T-helper 2 cell (primary cell): Measurements from ENCODE around the gene TUG1.

ENCODE experiments used
- DNase-seq, 5 experiments: peaks; one replicate each; pipeline versions ENCODE4 v3.0.0 to v3.0.0-alpha.2; 2012 to 2022

The TUG1 gene

DNA sequence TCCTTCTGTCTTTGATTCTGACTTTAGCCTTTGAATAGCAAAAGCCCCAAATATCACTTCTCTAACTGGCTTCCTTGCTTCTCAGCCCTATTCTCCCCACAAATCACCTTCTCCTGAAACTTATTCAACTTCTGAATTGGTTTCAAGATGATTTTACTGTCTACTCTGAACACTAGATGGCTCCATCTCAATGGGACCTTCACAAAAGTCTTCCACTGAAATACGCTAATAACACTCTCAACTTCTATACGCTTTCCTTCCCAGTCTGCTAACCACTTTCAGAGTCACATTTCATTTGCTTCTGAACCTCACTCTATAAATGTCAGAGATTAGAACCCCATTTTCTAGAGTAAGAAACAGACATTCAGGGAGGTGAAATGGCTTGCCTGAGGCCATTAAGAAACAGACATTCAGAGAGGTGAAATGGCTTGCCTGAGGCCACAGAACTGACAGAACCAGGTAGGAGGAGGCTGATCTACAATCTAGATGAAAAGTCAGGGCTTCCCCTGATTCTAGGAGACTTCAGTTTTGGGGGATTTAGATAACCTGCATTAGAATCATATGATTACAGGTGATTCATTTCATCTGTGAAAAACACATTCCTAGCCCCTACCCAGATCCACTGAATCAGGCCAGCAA lies 21.1 kb upstream of the TUG1 start:
- DNase-seq, result peak in 1 of 5 experiments; percentile 60

DNA sequence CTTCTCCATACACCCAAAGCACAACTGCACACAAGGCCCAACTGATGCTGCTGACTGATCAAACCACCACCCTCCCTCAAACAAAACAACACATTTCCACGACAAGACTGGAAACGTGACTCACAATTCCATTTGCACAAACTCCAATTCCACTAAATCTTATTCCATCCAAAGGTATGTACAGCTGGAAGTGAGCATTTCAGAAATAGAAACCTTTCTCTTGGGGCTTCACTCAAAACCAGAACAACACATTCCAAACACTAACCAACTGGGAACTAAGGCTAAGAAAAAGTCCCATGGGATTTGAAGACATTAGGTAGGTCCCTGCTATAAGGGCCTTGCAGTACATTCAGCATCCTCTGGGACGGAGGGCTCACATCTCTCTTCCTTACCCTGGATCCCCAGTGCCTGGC lies 20.1 kb upstream of the TUG1 start:
- no peak for DNase-seq

DNA sequence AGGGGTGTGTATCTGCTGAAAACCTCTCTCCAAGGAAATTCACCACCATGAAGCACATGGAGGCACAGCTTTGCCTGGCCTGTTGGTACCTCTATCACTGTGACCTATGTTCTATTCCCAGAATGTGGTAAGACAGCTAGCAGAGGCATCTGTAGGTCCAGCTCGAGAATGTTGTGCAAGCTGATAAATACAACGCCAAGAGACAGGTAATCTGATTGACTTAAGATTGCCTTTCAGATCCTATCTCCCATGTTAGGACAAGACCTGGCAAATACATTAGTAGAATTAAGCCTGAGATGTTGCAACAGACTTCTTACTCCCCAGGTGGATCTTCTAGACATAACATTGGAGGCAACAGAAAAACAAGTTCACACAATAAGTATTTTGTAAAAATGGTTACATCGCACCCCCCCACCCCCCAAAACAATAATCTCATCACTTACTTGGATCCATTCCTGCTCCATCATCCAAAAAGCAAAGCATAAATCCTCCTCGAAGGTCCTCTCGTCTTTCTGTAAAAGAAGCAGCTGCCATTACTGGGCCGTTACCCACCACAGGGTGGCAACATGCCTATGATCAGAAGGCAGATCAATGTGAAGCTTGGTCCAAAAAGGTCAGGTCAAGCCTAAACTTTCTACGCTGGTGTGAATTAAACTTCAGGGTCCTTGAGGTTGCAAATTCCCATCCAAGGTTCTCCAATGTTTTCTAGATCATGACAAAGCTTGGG lies 19.0 kb upstream of the TUG1 start:
- no peak for DNase-seq

DNA sequence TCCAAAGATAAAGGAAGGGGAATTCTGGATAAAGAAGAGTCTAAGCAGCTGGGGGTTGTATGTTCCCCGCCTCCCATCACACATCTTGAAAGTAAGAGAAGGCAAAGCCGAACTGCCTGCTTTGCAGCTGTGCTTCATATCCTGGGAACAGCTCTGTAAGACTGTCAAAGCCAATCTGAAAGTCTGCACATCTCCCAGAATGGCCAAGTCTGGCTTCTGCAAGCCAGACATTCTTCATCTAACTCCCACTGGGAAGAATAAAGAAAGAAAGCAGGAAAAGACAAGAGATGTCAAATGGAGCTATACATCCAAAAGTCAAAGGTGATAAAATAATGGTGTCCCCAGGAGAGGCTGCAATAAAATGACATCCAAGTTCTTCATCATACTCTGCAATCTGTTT lies 15.9 kb upstream of the TUG1 start:
- no peak for DNase-seq

DNA sequence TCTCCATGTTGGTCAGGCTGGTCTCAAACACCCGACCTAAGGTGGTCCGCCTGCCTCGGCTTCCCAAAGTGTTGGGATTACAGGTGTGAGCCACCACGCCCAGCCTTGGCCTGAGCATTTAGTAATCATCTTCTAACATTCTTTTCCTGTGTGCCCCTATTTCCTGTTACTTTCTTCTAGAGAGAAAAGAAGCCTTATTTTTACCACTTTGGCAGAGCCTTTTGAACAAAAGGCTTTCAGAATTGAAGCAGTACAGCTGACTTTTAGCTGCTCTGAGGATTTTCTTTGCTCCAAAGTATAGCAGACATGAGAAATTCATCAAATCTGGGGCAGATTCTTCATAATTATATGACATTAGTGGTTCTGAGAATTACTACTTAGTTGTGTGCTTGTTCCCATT lies 13.9 kb upstream of the TUG1 start:
- no peak for DNase-seq

DNA sequence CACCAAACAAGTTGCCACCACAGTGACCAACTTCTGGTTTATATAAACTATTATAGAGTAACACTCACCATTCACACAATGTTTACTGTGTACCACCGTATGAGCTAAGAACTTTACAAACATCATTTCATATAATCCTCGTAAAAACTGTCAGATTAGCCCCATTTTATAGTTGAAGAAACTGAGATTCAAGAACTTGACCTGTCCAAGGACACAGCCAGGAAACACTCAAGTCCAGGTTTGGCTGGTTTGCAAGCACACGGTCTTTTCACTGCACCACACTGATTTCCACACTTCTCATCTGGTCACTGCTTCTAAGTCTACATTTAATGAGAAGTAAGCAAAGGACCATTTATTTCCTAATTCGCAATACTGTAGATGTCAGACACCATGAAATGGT lies 4.2 kb upstream of the TUG1 start:
- DNase-seq, result no peak

DNA sequence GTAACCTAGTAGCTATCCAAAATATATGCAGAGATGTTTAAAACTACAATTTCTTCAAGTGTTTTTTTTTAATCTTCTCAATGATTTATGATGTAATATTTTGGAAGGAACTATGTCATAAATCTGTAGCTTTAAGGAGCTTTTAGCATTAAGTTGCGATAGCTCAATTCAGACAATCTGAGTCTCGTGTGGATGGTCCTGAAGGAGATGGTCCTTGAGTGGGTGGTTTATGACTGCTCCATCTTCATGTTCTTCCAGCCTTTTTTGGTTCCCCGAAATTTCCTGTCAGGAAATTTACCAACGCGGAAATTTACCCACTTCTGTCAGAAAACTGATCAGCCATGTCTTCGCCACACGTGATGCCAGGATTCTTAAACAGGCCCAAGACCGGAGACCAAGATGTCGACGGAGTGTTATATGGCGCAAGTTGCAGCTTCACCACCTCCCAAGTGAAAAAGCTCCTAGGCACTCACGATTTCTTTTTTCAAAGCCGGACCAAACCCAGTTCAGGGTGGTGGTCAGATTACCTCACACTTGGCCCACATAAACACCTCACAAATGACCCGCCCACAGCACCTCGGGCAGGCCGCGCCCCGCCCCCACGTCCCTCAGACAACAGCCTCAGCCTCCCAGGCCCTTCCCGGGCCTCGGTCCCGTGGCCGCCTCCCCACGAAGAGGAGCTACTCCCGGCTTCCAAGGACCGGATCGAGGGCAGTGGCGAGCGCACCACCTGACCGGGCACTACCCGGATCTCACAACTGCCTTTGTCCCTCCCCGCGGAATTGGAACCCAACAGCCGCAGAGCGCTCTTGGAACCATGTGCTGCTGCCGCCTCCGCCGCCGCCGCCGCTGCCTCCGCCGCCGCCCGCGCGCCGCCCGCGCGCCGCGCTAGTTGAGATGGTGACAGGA lies 796 bp upstream of the TUG1 start, which contains the start of gene MORC2:
Gene MORC2 (minus strand): TSS at position 760 of the 909 bp plus-strand sequence. CDS start 885 bp downstream, outside the sequence.
- DNase-seq, result peak in 1 of 5 experiments; percentile 0

DNA sequence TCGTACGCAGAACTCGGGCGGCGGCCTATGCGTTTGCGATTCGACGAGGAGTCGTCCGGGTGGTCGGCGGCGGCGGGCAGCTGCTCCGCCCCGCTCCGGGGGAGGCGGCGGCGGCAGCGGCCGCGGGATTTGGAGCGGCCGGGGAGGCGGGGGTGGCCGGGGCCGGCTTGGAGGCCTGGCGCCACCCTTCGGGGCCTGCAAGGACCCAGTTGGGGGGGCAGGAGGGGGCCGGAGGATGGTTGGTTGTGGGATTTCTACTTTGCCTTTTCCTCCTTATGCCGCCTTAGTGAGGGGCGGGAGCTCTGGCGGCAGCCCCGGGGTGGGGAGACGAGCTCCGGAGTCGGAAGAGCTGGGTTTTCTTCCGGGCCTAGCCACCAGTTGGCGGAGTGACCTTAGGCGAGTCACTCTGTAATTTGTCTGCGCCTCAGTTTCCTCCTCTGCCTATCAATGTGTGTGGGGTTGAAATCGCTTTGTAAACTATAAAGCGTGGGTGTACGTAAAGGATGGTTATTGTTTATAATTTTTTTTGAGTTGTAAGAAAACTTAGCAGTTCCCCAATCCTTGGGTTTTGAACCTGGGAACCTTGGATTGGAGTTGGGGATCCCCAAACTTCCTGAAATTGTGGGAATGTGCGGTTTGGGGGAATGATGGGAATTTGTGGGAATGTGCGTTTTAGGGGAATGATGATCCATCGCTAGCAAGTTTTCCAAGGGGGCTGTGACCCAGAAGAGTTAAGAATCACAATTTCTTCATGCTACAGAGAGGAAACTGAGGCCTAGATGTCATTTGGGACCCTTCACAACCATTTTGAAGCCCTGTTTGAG lies 679 bp downstream of the TUG1 start:
- DNase-seq, result peak in 3 of 5 experiments; percentile 10 to 74 (median 40)

DNA sequence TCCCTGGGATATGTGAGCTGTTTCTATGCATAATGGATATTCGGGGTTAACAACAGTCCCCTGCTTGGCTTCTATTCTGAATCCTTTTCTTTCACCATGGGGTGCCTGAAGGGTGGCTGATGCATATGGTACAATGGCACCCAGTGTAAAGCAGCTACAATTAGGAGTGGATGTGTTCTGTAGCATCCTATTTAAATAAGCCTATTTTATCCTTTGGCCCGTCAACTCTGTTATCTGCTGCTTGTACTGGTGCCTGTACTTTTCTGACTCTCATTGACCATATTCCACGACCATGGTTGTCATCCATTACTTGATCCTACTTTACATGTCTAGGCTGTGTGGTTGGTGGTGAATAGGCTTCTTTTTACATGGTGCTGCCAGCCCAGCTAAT lies 1.3 kb downstream of the TUG1 start:
- DNase-seq, result no peak

DNA sequence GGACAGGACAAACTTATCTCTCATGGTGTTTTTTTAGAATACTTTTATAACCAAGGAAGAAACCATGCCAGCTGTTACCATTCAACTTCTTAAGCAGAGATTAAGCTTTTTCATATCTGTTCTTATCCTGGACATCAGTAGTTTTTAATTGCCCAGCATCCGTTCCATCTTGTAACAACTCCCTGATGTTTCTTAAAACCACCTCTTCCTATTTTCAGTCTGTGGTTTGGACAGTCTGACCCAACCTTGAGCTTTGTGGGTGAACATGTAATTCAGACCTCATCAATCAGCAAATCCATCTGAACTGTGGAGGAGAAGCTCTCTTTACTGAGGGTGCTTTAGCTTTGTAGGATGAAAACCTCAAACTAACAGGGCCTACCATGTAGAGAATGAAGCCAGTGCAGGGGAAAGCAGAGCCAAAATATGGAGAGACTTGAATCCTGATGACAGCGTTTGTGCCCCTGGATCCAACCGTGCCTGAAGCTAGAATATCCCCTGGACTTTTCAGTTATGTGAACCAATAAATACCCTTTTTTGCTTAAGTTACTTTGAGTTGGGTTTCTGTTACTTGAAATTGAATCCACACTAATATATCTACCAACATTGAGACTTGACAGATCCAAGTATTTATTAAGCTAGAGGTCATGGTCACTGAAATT lies 9.4 kb downstream of the TUG1 start:
- DNase-seq, result no peak

DNA sequence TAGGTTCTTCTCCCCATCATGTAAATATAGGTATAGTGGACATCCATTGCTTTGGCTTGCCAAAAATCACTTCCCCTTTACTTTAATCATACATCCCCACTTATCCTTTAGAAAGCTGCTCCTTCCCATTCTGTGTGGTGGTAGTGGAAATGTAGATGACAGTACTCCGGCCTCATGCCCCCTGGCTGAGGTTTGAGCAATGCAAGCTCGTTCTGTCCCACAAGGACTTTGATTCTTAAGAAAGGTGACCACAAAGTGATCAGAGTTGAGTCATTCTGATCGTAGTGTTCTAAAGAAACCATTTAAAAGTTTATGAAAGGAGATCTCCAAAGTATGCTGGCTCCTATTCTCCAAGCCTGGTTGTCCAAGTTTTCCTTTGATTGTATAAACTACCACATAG lies 10.9 kb downstream of the TUG1 start:
- peak in 1 of 5 experiments; percentile 40 for DNase-seq

DNA sequence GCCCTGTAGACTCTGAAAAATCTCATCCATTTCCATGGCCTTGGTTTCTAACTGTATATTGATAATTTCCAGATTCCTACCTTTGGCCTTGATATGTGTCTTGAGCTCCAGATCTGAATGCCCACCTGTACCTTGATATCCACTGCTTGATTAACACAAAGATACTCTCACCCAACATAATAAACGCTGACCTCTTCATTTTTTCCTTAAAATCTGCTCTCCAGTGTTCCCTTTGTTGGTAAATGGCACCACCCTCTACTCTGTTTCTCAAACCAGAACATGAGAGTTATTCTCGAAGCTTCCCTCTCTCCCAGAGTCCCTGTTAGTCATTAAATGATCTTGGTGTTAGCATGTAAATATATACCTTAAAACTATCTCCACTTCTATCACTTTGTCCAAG lies 13.4 kb downstream of the TUG1 start:
- DNase-seq, result no peak

DNA sequence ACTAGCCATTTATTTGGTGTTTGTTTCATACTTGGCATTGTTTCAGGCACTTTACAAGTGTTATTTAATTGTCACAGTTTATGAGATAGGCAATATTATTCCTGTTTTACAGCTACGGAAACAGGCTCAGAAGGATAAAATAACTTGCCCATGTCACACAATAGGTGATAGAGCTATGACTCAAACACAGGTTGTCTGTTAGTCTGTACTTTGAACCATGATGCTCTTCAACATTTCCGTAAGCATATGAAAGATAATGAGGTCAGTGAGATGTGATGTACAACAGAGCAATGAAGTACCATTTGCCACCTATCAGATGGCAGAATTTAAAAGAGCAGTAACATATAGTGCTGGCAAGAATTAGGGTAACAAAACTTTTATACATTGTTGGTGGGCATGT lies 15.3 kb downstream of the TUG1 start:
- no peak for DNase-seq

DNA sequence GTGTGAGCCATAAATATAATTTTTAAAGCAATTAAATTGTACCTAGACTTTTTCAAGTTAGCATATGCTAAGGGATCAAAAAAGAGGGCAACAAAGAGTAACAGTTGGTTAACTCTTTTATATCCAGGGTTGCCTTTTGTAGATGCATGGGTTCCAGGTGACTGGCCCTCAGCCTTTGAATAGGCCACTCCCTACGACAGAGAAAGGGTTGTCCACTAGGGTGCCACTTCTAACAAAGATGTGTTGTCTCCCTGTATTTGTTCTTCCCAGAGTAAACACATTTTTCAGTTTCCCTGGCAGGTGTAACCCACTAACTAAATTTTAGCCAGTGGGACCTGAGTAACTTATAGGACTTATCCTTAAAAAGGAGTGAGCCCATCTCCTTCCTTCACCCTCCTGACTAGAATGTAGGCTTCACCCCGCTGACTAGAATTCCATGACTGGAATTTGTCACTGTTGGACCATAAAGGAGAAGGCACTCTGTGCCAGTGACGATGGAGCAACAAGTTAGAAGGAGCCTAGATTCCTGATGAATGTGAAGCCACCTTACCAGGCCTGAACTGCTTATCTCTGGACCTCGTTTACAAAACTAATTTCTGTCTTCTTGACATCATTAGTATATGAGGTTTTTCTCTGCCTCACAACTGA lies 16.6 kb downstream of the TUG1 start:
- DNase-seq, result no peak

DNA sequence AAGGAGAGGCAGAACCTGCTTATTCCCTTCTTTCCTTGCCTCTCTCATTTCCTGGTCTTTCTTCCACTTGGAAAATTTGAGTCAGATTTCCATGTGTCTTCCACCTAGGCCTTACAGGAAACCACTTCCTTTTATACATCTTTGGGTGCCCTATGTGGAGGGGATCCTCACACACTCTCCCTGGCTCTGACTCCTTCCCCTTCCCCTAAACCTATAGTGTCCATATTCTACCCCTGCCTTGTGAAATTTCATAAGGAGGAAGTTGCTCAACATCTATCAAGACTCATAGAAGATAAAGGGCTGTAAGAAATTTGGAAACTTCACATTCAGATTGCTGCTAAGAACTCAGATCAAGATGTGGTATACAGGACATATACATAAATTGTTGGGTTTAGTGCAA lies 20.4 kb downstream of the TUG1 start:
- DNase-seq, result no peak

DNA sequence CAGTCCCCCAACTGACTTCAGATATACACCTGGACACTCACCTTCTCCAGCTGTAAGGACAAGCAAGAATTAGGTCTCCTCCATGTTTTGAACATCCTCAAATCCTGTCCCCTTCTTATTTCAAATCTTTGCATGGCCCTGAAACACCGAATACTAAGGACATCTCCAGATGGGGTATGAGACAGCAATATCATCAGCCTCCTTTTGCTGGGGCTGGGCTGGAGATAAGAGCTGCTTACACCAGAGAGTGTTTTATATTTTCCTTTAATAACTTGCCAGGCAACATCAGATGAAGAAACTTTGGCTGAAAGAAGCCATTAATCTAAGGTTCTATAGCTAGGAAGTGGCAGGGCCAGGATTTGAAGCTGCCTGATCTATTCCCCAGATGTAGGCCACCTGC lies 21.6 kb downstream of the TUG1 start:
- no peak for DNase-seq

DNA sequence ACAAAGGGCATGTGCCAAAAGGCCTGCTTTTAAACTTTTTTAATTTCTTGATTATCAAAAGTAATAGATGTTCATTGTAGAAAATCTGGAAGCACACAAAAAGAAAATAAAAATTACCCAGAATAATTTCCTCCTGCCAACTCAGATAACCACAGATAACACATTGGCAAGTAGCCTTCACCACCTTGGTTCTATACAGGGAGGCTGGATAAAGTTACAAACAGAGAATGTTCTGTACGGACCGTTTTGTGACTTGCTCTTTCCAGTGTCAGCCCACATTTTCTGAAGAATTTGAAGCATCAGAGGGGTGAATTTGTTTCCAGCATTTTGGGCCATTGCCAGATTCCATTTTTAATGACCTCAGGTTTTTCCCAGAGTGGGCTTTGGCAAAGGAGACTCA lies 23.5 kb downstream of the TUG1 start:
- no peak for DNase-seq

DNA sequence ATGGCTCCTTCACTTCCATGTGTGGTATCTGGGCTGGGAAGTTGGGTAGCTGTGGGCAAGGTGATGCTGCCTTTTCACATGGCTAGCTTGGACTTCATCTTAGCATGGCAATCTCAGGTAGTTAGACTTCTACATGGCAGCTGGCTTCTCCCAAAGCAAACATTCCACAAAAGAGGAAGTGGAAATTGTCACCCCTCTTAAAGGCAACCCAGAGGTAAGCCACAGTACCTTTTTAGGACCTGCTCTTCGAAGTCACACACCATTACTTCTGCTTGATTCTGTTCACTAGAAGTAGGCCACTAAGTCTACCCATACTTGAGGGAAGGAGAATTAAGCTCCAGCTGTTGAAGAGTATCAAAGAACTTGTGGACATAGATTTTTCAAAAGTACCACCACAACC lies 25.9 kb downstream of the TUG1 start:
- no peak for DNase-seq

DNA sequence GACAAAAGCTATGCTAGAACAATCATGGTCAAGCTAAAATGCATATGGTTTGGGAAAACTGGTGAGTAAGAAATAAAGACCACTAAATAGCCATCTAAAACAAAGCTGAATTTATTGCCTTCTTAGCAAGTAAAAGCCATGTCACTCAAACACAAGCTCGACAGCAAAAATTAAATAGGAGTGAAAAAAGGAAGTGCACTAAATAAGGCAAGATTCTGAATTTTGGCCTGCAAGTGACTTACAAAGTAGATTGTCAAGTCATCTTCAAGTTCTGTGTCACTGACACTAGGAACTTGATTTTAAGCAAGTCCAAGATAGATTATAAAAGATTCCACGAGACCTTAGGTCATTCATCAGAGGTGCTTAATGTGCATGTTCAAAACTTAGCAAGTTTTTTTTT lies 27.4 kb downstream of the TUG1 start:
- DNase-seq, result no peak

DNA sequence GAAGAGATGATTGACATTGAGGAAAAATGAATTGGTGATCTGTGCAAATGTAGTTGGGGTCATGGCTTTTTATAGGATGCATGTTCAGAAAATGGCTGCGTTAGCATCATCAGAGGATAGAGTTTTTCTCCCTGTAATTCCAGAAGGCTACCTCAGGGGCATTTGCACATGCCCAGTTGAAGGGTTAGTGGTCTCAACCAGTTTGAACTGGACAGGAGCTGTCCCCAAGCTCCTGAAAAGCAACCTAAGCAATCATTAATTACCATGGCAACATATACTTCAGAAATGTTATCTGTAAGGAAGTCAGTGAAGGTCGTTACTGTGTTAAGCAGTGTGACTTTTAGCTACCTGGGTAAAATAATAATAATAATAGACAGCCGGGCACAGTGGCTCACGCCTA lies 29.3 kb downstream of the TUG1 start:
- DNase-seq, result no peak

DNA sequence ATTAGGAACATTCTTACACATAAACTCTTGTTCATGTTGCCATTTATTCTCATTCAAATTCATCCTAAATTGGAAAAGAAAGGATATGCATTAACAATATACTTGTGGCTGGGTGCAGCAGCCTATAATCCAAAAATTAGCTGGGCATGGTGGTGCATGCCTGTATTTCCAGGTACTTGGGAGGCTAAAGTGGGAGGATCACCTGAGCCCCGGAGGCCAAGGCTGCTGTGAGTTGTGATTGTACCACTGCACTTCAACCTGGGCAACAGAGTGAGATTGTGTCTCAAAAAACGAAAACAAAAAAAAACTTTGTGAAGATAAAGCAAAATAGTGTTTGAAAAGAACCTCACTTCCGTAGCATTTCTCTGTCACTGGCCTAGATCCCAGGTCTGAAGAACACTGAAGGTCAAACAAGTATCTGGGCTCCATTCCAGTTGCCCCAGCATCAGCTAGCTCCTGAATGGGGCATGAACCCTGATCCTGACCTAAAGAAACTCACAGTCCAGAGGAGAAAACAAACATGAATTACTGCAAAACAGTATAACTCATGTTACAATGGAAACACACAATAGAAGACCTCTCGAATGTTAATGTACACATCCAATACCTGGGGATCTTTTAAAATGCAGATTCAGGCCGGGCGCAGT lies 32.2 kb downstream of the TUG1 start:
- DNase-seq, result no peak
